T-helper 2 cell treated with Interferon-gamma antibody and Interleukin-4, amounts not matched to agents 5 μg/mL and 100 μg/mL, for 36 hours (primary cell): ENCODE measurements around the gene HOXC10.

Source experiments
- DNase-seq: peaks from one replicate; pipeline ENCODE4 v3.0.0; 2021; ENCODE audit warnings: low spot score
- H3K27ac Mint-ChIP-seq: one replicate; pipeline ENCODE4 v1.8.0; 2021; ENCODE audit warnings: mild to moderate bottlenecking, mixed read lengths
- H3K27me3 Mint-ChIP-seq: one replicate; pipeline ENCODE4 v1.8.0; 2021; ENCODE audit warnings: low read depth, mixed read lengths
- H3K36me3 Mint-ChIP-seq: one replicate; pipeline ENCODE4 v1.8.0; 2021; ENCODE audit warnings: low read depth, mixed read lengths
- H3K4me1 Mint-ChIP-seq: one replicate; pipeline ENCODE4 v1.8.0; 2021; ENCODE audit warnings: low read depth, mixed read lengths
- H3K4me3 Mint-ChIP-seq: one replicate; pipeline ENCODE4 v1.8.0; 2022; ENCODE audit warnings: mild to moderate bottlenecking, moderate library complexity, mixed read lengths
- H3K9me3 Mint-ChIP-seq: one replicate; pipeline ENCODE4 v1.8.0; 2021; ENCODE audit warnings: mixed read lengths

HOXC10 gene

GRCh38 chr12:53975064-53975471 is 9.9 kb upstream of the HOXC10 start:
- Mint-ChIP-seq H3K9me3 (peaks cover 4% of the 10 kb centered on the region), H3K27ac (peak overlapping the region; percentile 49)

GRCh38 chr12:53975479-53976152 is 9.3 kb upstream of the HOXC10 start:
- Mint-ChIP-seq H3K36me3 (peaks cover 2% of the 10 kb centered on the region), H3K4me1 (peaks cover 8% of the 10 kb centered on the region), H3K27me3 (peaks cover 92% of the 10 kb centered on the region), H3K27ac (peak overlapping the region; percentile 50), H3K4me3 (peak overlapping the region; percentile 56), H3K9me3 (peaks cover 4% of the 10 kb centered on the region)
- DNase-seq: no peak

More at GRCh38 chr12:53975064-53975471, 9.9 kb upstream of the HOXC10 start:
- Mint-ChIP-seq H3K4me3 (no peak overlapping the region), H3K27me3 (peaks cover 92% of the 10 kb centered on the region), H3K36me3 (peaks cover 2% of the 10 kb centered on the region), H3K4me1 (peaks cover 8% of the 10 kb centered on the region)
- no peak for DNase-seq

- peaks cover 4% of the 10 kb centered on the region for H3K9me3 Mint-ChIP-seq
- peak overlapping the region; percentile 15 for H3K4me3 Mint-ChIP-seq
- no peak overlapping the region for H3K27ac Mint-ChIP-seq
- H3K4me1 Mint-ChIP-seq: peaks cover 8% of the 10 kb centered on the region
- peaks cover 92% of the 10 kb centered on the region for H3K27me3 Mint-ChIP-seq
- no peak for DNase-seq
- peaks cover 2% of the 10 kb centered on the region for H3K36me3 Mint-ChIP-seq
Measured at GRCh38 chr12:53976172-53976822, 8.6 kb upstream of the HOXC10 start.

- Mint-ChIP-seq H3K9me3 (peaks cover 4% of the 10 kb centered on the region), H3K27me3 (peaks cover 92% of the 10 kb centered on the region), H3K4me3 (no peak overlapping the region), H3K36me3 (peaks cover 2% of the 10 kb centered on the region), H3K4me1 (peaks cover 8% of the 10 kb centered on the region), H3K27ac (no peak overlapping the region)
- no peak for DNase-seq
Measured at GRCh38 chr12:53976823-53977595, 7.9 kb upstream of the HOXC10 start.

- Mint-ChIP-seq H3K4me1 (peaks cover 8% of the 10 kb centered on the region), H3K36me3 (peaks cover 2% of the 10 kb centered on the region), H3K27me3 (peaks cover 92% of the 10 kb centered on the region), H3K27ac (no peak overlapping the region), H3K9me3 (peaks cover 3% of the 10 kb centered on the region), H3K4me3 (no peak overlapping the region)
- DNase-seq: no peak
Measured at GRCh38 chr12:53977596-53978445, 7.1 kb upstream of the HOXC10 start.

GRCh38 chr12:53978477-53979356 is 6.2 kb upstream of the HOXC10 start:
- Mint-ChIP-seq H3K4me1 (peaks cover 2% of the 10 kb centered on the region), H3K9me3 (no peaks in the 10 kb centered on the region), H3K27ac (no peak overlapping the region), H3K27me3 (peaks cover 95% of the 10 kb centered on the region), H3K4me3 (no peak overlapping the region), H3K36me3 (peaks cover 2% of the 10 kb centered on the region)
- DNase-seq: no peak

- H3K36me3 Mint-ChIP-seq: peaks cover 2% of the 10 kb centered on the region
- no peaks in the 10 kb centered on the region for H3K9me3 Mint-ChIP-seq
- peak overlapping the region; percentile 58 for H3K27ac Mint-ChIP-seq
- peaks cover 6% of the 10 kb centered on the region for H3K4me1 Mint-ChIP-seq
- DNase-seq: no peak
- peaks cover 97% of the 10 kb centered on the region for H3K27me3 Mint-ChIP-seq
- H3K4me3 Mint-ChIP-seq: no peak overlapping the region
Measured at GRCh38 chr12:53980104-53980801, 4.7 kb upstream of the HOXC10 start.

GRCh38 chr12:53980802-53981496 is 4.0 kb upstream of the HOXC10 start:
- no peak overlapping the region for H3K27ac Mint-ChIP-seq
- DNase-seq: no peak
- H3K36me3 Mint-ChIP-seq: no peaks in the 10 kb centered on the region
- no peak overlapping the region for H3K4me3 Mint-ChIP-seq
- H3K9me3 Mint-ChIP-seq: no peaks in the 10 kb centered on the region
- H3K27me3 Mint-ChIP-seq: peaks cover 96% of the 10 kb centered on the region
- peaks cover 9% of the 10 kb centered on the region for H3K4me1 Mint-ChIP-seq

GRCh38 chr12:53981634-53982565 is 3.0 kb upstream of the HOXC10 start:
- peaks cover 12% of the 10 kb centered on the region for H3K4me1 Mint-ChIP-seq
- DNase-seq: no peak
- H3K27me3 Mint-ChIP-seq: peaks cover 95% of the 10 kb centered on the region
- no peak overlapping the region for H3K4me3 Mint-ChIP-seq
- H3K27ac Mint-ChIP-seq: no peak overlapping the region
- H3K36me3 Mint-ChIP-seq: no peaks in the 10 kb centered on the region
- H3K9me3 Mint-ChIP-seq: no peaks in the 10 kb centered on the region

- peak overlapping the region; percentile 55 for H3K27ac Mint-ChIP-seq
- peaks cover 12% of the 10 kb centered on the region for H3K4me1 Mint-ChIP-seq
- DNase-seq: no peak
- no peak overlapping the region for H3K4me3 Mint-ChIP-seq
- H3K9me3 Mint-ChIP-seq: no peaks in the 10 kb centered on the region
- peaks cover 95% of the 10 kb centered on the region for H3K27me3 Mint-ChIP-seq
- no peaks in the 10 kb centered on the region for H3K36me3 Mint-ChIP-seq
Measured at GRCh38 chr12:53982648-53983567, 2.0 kb upstream of the HOXC10 start.
